Psoas muscle (tissue), 8 donors: ENCODE data around the gene ISCA1. TPM values are rescaled to one million over a fixed set of nuclear protein-coding genes. Genes with fewer than 3 reads are reported as not detected.

Experiments used
- ATAC-seq, 4 donors: fragments of 200-7000 bp; cut with Tn5 transposase; one replicate each; pipeline ENCODE4 v1.9.1; 2020; ENCODE audit warnings: moderate library complexity in 3 of 4, mild to moderate bottlenecking in 2 of 4
- DNase-seq, 2 donors: peaks; one replicate each; pipeline ENCODE4 v3.0.0-alpha.2; 2020
- H3K27ac ChIP-seq: fragments of 200-600 bp; one replicate; pipeline ENCODE4 v1.8.0; 2022
- H3K27me3 ChIP-seq, 3 donors: fragments of 200-600 bp in 1 of 3; one replicate each; pipeline versions ENCODE4 v1.6.1 to v1.8.0; 2013 to 2022; ENCODE audit warnings: low read length in 2 of 3, mild to moderate bottlenecking in 2 of 3, moderate library complexity in 1 of 3; ENCODE audit not compliant: insufficient read depth in 3 of 3
- H3K36me3 ChIP-seq, 2 donors: fragments of 200-600 bp in 1 of 2; one replicate each; pipeline versions ENCODE4 v1.6.1 to v1.8.0; 2013 to 2022; ENCODE audit warnings: low read depth in 1 of 2, mild to moderate bottlenecking in 1 of 2, moderate library complexity in 1 of 2; ENCODE audit not compliant: insufficient read depth in 1 of 2
- H3K4me1 ChIP-seq: fragments of 200-600 bp; one replicate; pipeline ENCODE4 v1.8.0; 2022
- H3K4me3 ChIP-seq: fragments of 200-600 bp; one replicate; pipeline ENCODE4 v1.8.0; 2022; ENCODE audit warnings: mild to moderate bottlenecking
- H3K9me3 ChIP-seq: fragments of 200-600 bp; one replicate; pipeline ENCODE4 v1.8.0; 2022
- CTCF ChIP-seq: fragments of 200-600 bp; IDR thresholded peaks from one replicate; pipeline ENCODE4 v1.8.0; 2022; ENCODE audit warnings: antibody characterized with exemption
- WGBS, 3 donors: extraction: QIAGEN DNeasy Blood & Tissue Kit; methylation state at CpG; one replicate each; pipeline versions ENCODE4 v1.1.6 to v1.1.7; 2013; 5-methylcytosine and 5-hydroxymethylcytosine counted together
- intact Hi-C, 2 donors: fragments of 100-400 bp; cut with DNase I; formaldehyde crosslinking; loops; one replicate each; pipeline versions ENCODE4 v1.11.0 to v1.14.2; 2022
- polyA plus RNA-seq, 3 donors: library from polyadenylated mRNA; stranded (reverse); fragments of 200-250 nt; gene quantifications; one replicate each; pipeline ENCODE4 v1.2.3, GENCODE V29; 2013
- total RNA-seq, 4 donors: library from RNA; stranded (reverse); fragmentation: NEBNext Ultra II Directional in 2 of 4; extraction: Animal tissue kit (Norgen Biotek cat#: 25700) in 2 of 4; gene quantifications; one replicate each; pipeline versions ENCODE4 v1.2.1 to v1.2.4, GENCODE V29; 2021 to 2023
- donor health status: healthy with polysubstance abuse.
- donor health status: DM: no; HTN: no; CAD: no; lungs with moderate emphysema.
- donor health status: Bipolar disorder and iron deficiency.
- donor health status: healthy.
- donor health status: DM: yes; HTN: yes; CAD: no.
- donor health status: DM: no; HTN: no; CAD: no.
- donor health status: DM: no; HTN: no; CAD: no.
- donor health status: DM: yes; HTN: yes; CAD: no.

ISCA1 gene
- total and polyA plus RNA-seq, 7 donors: 44.5 to 130 (median 66.4) TPM

GRCh38 chr9:86288499-86289198 lies 6.3 kb upstream of the ISCA1 start:
- intact Hi-C loops: no loop called here
- no peak for TF ChIP-seq CTCF
- no peak overlapping the region for H3K4me3 ChIP-seq
- H3K36me3 ChIP-seq: peaks cover 0 to 38% of the 10 kb centered on the region in 2 donors
- no peaks in the 10 kb centered on the region for H3K9me3 ChIP-seq
- 88 to 90% (median 89%) methylated on average over 6 of the region's 6 CpGs for WGBS, 3 donors
- DNase-seq: no peak
- H3K4me1 ChIP-seq: no peaks in the 10 kb centered on the region
- no peaks in the 10 kb centered on the region for H3K27me3 ChIP-seq
- no peak overlapping the region for H3K27ac ChIP-seq
- no peak for ATAC-seq

- TF ChIP-seq CTCF: no peak
- intact Hi-C loops: no loop called here
- DNase-seq: no peak
- Histone ChIP-seq H3K27ac (no peak overlapping the region), H3K36me3 (peaks cover 0 to 31% of the 10 kb centered on the region in 2 donors), H3K9me3 (no peaks in the 10 kb centered on the region), H3K4me3 (no peak overlapping the region), H3K4me1 (peaks cover 4% of the 10 kb centered on the region), H3K27me3 (no peaks in the 10 kb centered on the region)
- WGBS, 3 donors: 53 to 71% (median 66%) methylated on average over 7 of the region's 7 CpGs
- ATAC-seq: no peak
These were observed 4.7 kb upstream of the ISCA1 start for GRCh38 chr9:86287013-86287412.

- Histone ChIP-seq H3K4me3 (no peak overlapping the region), H3K27ac (no peak overlapping the region), H3K4me1 (peaks cover 6% of the 10 kb centered on the region), H3K27me3 (no peaks in the 10 kb centered on the region), H3K36me3 (peaks cover 0 to 31% of the 10 kb centered on the region in 2 donors), H3K9me3 (no peaks in the 10 kb centered on the region)
- 47 to 65% (median 56%) methylated on average over 3 of the region's 3 CpGs for WGBS, 3 donors
- ATAC-seq: no peak
- TF ChIP-seq CTCF: no peak
- DNase-seq: no peak
- intact Hi-C loops: no loop called here
These were observed 3.9 kb upstream of the ISCA1 start for GRCh38 chr9:86286278-86286677.

GRCh38 chr9:86285261-86285660 lies 2.9 kb upstream of the ISCA1 start:
- H3K27ac ChIP-seq: no peak overlapping the region
- H3K4me3 ChIP-seq: no peak overlapping the region
- no peaks in the 10 kb centered on the region for H3K9me3 ChIP-seq
- no peak for TF ChIP-seq CTCF
- H3K27me3 ChIP-seq: no peaks in the 10 kb centered on the region
- intact Hi-C loops: no loop called here
- peaks cover 16% of the 10 kb centered on the region for H3K4me1 ChIP-seq
- no peak for ATAC-seq
- peaks cover 0 to 30% of the 10 kb centered on the region in 2 donors for H3K36me3 ChIP-seq
- DNase-seq: no peak
- WGBS, 3 donors: 45 to 67% (median 65%) methylated on average over 2 of the region's 2 CpGs
